ENCODE data around the gene CACNA1A. TPM values are rescaled to one million over a fixed set of nuclear protein-coding genes. Genes with fewer than 3 reads are reported as not detected.

Gene CACNA1A
- 6.1 and 8.7 TPM in 2 replicates for total RNA-seq (2012; rRNA removed)

GRCh38 chr19:13506471-13506820, at the start of gene CACNA1A:
CACNA1A (minus strand) TSS chr19:13506479; CDS start chr19:13506224, 255 bp downstream.
- Histone ChIP-seq H3K27me3 (ENCODE audit: control insufficient read depth, insufficient read depth, low read length) (peaks cover 63% of the 10 kb centered on the region), H3K36me3 (ENCODE audit: insufficient read depth, low read length) (no peaks in the 10 kb centered on the region), H3K4me1 (ENCODE audit: control insufficient read depth, insufficient read depth, low read length) (no peaks in the 10 kb centered on the region), H3K9me3 (replicated peaks; ENCODE audit: low read length) (no peaks in the 10 kb centered on the region), H3K9ac (ENCODE audit: low read depth, low read length) (no peak within 1 kb of the TSS), H3K4me2 (ENCODE audit: low read length) (peak within 1 kb of the TSS; percentile 73), H3K4me3 (ENCODE audit: low read length) (peak within 1 kb of the TSS; percentile 52)

GRCh38 chr19:13554506-13555240, 48.4 kb upstream of the CACNA1A start:
- Histone ChIP-seq H3K27me3 (ENCODE audit: control insufficient read depth, insufficient read depth, low read length) (peaks cover 16% of the 10 kb centered on the region), H3K4me2 (ENCODE audit: low read length) (no peak overlapping the region), H3K9me3 (replicated peaks; ENCODE audit: low read length) (no peaks in the 10 kb centered on the region), H3K4me1 (ENCODE audit: control insufficient read depth, insufficient read depth, low read length) (no peaks in the 10 kb centered on the region), H3K9ac (ENCODE audit: low read depth, low read length) (no peak overlapping the region), H3K36me3 (ENCODE audit: insufficient read depth, low read length) (no peaks in the 10 kb centered on the region), H3K4me3 (ENCODE audit: low read length) (no peak overlapping the region)

GRCh38 chr19:13553880-13554400, 47.7 kb upstream of the CACNA1A start:
- no peaks in the 10 kb centered on the region for H3K9me3 ChIP-seq (replicated peaks; ENCODE audit: low read length)
- no peaks in the 10 kb centered on the region for H3K36me3 ChIP-seq (ENCODE audit: insufficient read depth, low read length)

GRCh38 chr19:13548131-13548530, 41.9 kb upstream of the CACNA1A start:
- H3K27me3 ChIP-seq (ENCODE audit: control insufficient read depth, insufficient read depth, low read length), result no peaks in the 10 kb centered on the region
- no peaks in the 10 kb centered on the region for H3K9me3 ChIP-seq (replicated peaks; ENCODE audit: low read length)
- H3K4me3 ChIP-seq (ENCODE audit: low read length), result no peak overlapping the region
- H3K4me1 ChIP-seq (ENCODE audit: control insufficient read depth, insufficient read depth, low read length), result no peaks in the 10 kb centered on the region
- no peaks in the 10 kb centered on the region for H3K36me3 ChIP-seq (ENCODE audit: insufficient read depth, low read length)
- no peak overlapping the region for H3K4me2 ChIP-seq (ENCODE audit: low read length)
- H3K9ac ChIP-seq (ENCODE audit: low read depth, low read length), result no peak overlapping the region

More at GRCh38 chr19:13553880-13554400, 47.7 kb upstream of the CACNA1A start:
- H3K9ac ChIP-seq (ENCODE audit: low read depth, low read length), result no peak overlapping the region
- no peak overlapping the region for H3K4me2 ChIP-seq (ENCODE audit: low read length)
- H3K27me3 ChIP-seq (ENCODE audit: control insufficient read depth, insufficient read depth, low read length), result peaks cover 16% of the 10 kb centered on the region
- no peak overlapping the region for H3K4me3 ChIP-seq (ENCODE audit: low read length)
- H3K4me1 ChIP-seq (ENCODE audit: control insufficient read depth, insufficient read depth, low read length), result no peaks in the 10 kb centered on the region

- H3K4me1 ChIP-seq (ENCODE audit: control insufficient read depth, insufficient read depth, low read length), result no peaks in the 10 kb centered on the region
- H3K27me3 ChIP-seq (ENCODE audit: control insufficient read depth, insufficient read depth, low read length), result no peaks in the 10 kb centered on the region
- H3K4me3 ChIP-seq (ENCODE audit: low read length), result no peak overlapping the region
- no peaks in the 10 kb centered on the region for H3K36me3 ChIP-seq (ENCODE audit: insufficient read depth, low read length)
- H3K4me2 ChIP-seq (ENCODE audit: low read length), result no peak overlapping the region
- H3K9me3 ChIP-seq (replicated peaks; ENCODE audit: low read length), result no peaks in the 10 kb centered on the region
- H3K9ac ChIP-seq (ENCODE audit: low read depth, low read length), result no peak overlapping the region
These were observed 40.8 kb upstream of the CACNA1A start for GRCh38 chr19:13547102-13547501.

- H3K9me3 ChIP-seq (replicated peaks; ENCODE audit: low read length), result no peaks in the 10 kb centered on the region
- H3K4me1 ChIP-seq (ENCODE audit: control insufficient read depth, insufficient read depth, low read length), result no peaks in the 10 kb centered on the region
- no peak overlapping the region for H3K4me3 ChIP-seq (ENCODE audit: low read length)
- H3K9ac ChIP-seq (ENCODE audit: low read depth, low read length), result no peak overlapping the region
- H3K4me2 ChIP-seq (ENCODE audit: low read length), result no peak overlapping the region
- no peaks in the 10 kb centered on the region for H3K36me3 ChIP-seq (ENCODE audit: insufficient read depth, low read length)
- no peaks in the 10 kb centered on the region for H3K27me3 ChIP-seq (ENCODE audit: control insufficient read depth, insufficient read depth, low read length)
These were observed 38.1 kb upstream of the CACNA1A start for GRCh38 chr19:13544423-13544822.

- H3K4me2 ChIP-seq (ENCODE audit: low read length), result no peak overlapping the region
- H3K36me3 ChIP-seq (ENCODE audit: insufficient read depth, low read length), result no peaks in the 10 kb centered on the region
- no peak overlapping the region for H3K4me3 ChIP-seq (ENCODE audit: low read length)
- no peaks in the 10 kb centered on the region for H3K4me1 ChIP-seq (ENCODE audit: control insufficient read depth, insufficient read depth, low read length)
- no peaks in the 10 kb centered on the region for H3K27me3 ChIP-seq (ENCODE audit: control insufficient read depth, insufficient read depth, low read length)
- H3K9me3 ChIP-seq (replicated peaks; ENCODE audit: low read length), result no peaks in the 10 kb centered on the region
- H3K9ac ChIP-seq (ENCODE audit: low read depth, low read length), result no peak overlapping the region
These were observed 35.3 kb upstream of the CACNA1A start for GRCh38 chr19:13541554-13541953.

- Histone ChIP-seq H3K4me3 (ENCODE audit: low read length) (no peak overlapping the region), H3K4me1 (ENCODE audit: control insufficient read depth, insufficient read depth, low read length) (no peaks in the 10 kb centered on the region), H3K4me2 (ENCODE audit: low read length) (no peak overlapping the region)
These were observed 33.1 kb upstream of the CACNA1A start for GRCh38 chr19:13539332-13539731.

GRCh38 chr19:13538601-13539253, 32.4 kb upstream of the CACNA1A start:
- Histone ChIP-seq H3K27me3 (ENCODE audit: control insufficient read depth, insufficient read depth, low read length) (no peaks in the 10 kb centered on the region), H3K9ac (ENCODE audit: low read depth, low read length) (no peak overlapping the region), H3K36me3 (ENCODE audit: insufficient read depth, low read length) (no peaks in the 10 kb centered on the region), H3K4me1 (ENCODE audit: control insufficient read depth, insufficient read depth, low read length) (no peaks in the 10 kb centered on the region), H3K4me3 (ENCODE audit: low read length) (no peak overlapping the region), H3K9me3 (replicated peaks; ENCODE audit: low read length) (no peaks in the 10 kb centered on the region), H3K4me2 (ENCODE audit: low read length) (no peak overlapping the region)

More at GRCh38 chr19:13539332-13539731, 33.1 kb upstream of the CACNA1A start:
- no peaks in the 10 kb centered on the region for H3K36me3 ChIP-seq (ENCODE audit: insufficient read depth, low read length)
- no peak overlapping the region for H3K9ac ChIP-seq (ENCODE audit: low read depth, low read length)
- H3K9me3 ChIP-seq (replicated peaks; ENCODE audit: low read length), result no peaks in the 10 kb centered on the region
- no peaks in the 10 kb centered on the region for H3K27me3 ChIP-seq (ENCODE audit: control insufficient read depth, insufficient read depth, low read length)

- Histone ChIP-seq H3K4me2 (ENCODE audit: low read length) (no peak overlapping the region), H3K9ac (ENCODE audit: low read depth, low read length) (no peak overlapping the region), H3K36me3 (ENCODE audit: insufficient read depth, low read length) (no peaks in the 10 kb centered on the region), H3K4me1 (ENCODE audit: control insufficient read depth, insufficient read depth, low read length) (no peaks in the 10 kb centered on the region), H3K9me3 (replicated peaks; ENCODE audit: low read length) (no peaks in the 10 kb centered on the region), H3K4me3 (ENCODE audit: low read length) (no peak overlapping the region), H3K27me3 (ENCODE audit: control insufficient read depth, insufficient read depth, low read length) (no peaks in the 10 kb centered on the region)
These were observed 31.2 kb upstream of the CACNA1A start for GRCh38 chr19:13537454-13537853.

GRCh38 chr19:13530720-13531119, 24.4 kb upstream of the CACNA1A start:
- no peak overlapping the region for H3K9ac ChIP-seq (ENCODE audit: low read depth, low read length)
- H3K9me3 ChIP-seq (replicated peaks; ENCODE audit: low read length), result no peaks in the 10 kb centered on the region
- H3K4me3 ChIP-seq (ENCODE audit: low read length), result no peak overlapping the region
- H3K36me3 ChIP-seq (ENCODE audit: insufficient read depth, low read length), result no peaks in the 10 kb centered on the region
- no peaks in the 10 kb centered on the region for H3K4me1 ChIP-seq (ENCODE audit: control insufficient read depth, insufficient read depth, low read length)
- no peaks in the 10 kb centered on the region for H3K27me3 ChIP-seq (ENCODE audit: control insufficient read depth, insufficient read depth, low read length)
- H3K4me2 ChIP-seq (ENCODE audit: low read length), result no peak overlapping the region

All from skeletal muscle satellite cell (primary cell).